RWPE2 (cell line): Measurements from ENCODE around the gene CACTIN.
A peak's percentile ranks its signal among the peaks of the same experiment; 100 is the strongest.
"Not testable (repeated sequence)": the region's sequence is repeated elsewhere in the genome, so short reads cannot be mapped to it uniquely, and the experiment has no call there.

Experiments used
- ATAC-seq: fragments of 200-7000 bp; cut with Tn5 transposase; 3 replicates; pipeline ENCODE4 v1.9.1; 2021; ENCODE audit warnings: low read depth
- DNase-seq: peaks from one replicate; pipeline ENCODE4 v3.0.0-alpha.2; 2020; ENCODE audit warnings: low spot score
- H3K27ac ChIP-seq: fragments of 450-650 bp; 2 replicates; pipeline ENCODE4 v1.5.1; 2017; ENCODE audit warnings: mild to moderate bottlenecking; ENCODE audit not compliant: poor library complexity, severe bottlenecking
- H3K27me3 ChIP-seq: fragments of 250-450 bp; sonication (Bioruptor Pico); 2 replicates; pipeline ENCODE4 v1.5.1; 2021; ENCODE audit warnings: mild to moderate bottlenecking, moderate library complexity; ENCODE audit not compliant: insufficient read depth, poor library complexity, severe bottlenecking
- H3K36me3 ChIP-seq: fragments of 250-450 bp; sonication (Bioruptor Pico); 2 replicates; pipeline ENCODE4 v1.5.1; 2020; ENCODE audit warnings: low read depth, mild to moderate bottlenecking, moderate library complexity
- H3K4me1 ChIP-seq: fragments of 250-450 bp; sonication (Bioruptor Pico); 2 replicates; pipeline ENCODE4 v1.5.1; 2021; ENCODE audit warnings: mild to moderate bottlenecking, moderate library complexity; ENCODE audit not compliant: insufficient read depth, poor library complexity, severe bottlenecking
- H3K4me3 ChIP-seq: fragments of 250-450 bp; sonication (Bioruptor Pico); 2 replicates; pipeline ENCODE4 v1.5.1; 2021; ENCODE audit warnings: mild to moderate bottlenecking, moderate library complexity; ENCODE audit not compliant: severe bottlenecking
- H3K9me3 ChIP-seq: fragments of 250-450 bp; sonication (Bioruptor Pico); 2 replicates; pipeline ENCODE4 v1.5.1; 2021; ENCODE audit warnings: mild to moderate bottlenecking, moderate library complexity; ENCODE audit not compliant: severe bottlenecking
- CTCF ChIP-seq: fragments of 450-650 bp; IDR thresholded peaks from one replicate; pipeline ENCODE4 v1.5.1; 2017; ENCODE audit warnings: mild to moderate bottlenecking, moderate library complexity; ENCODE audit not compliant: poor library complexity, severe bottlenecking

CACTIN gene

GRCh38 chr19:3570606-3571011 lies 56.0 kb downstream of the CACTIN start:
- DNase-seq (no peak), ATAC-seq (no peak)
- H3K4me3 ChIP-seq: no peak overlapping the region
- H3K9me3 ChIP-seq: no peaks in the 10 kb centered on the region
- no peak for TF ChIP-seq CTCF
- H3K36me3 ChIP-seq: peaks cover 14% of the 10 kb centered on the region
- peaks cover 2% of the 10 kb centered on the region for H3K4me1 ChIP-seq
- H3K27ac ChIP-seq: no peak overlapping the region
- H3K27me3 ChIP-seq: no peaks in the 10 kb centered on the region

DNA sequence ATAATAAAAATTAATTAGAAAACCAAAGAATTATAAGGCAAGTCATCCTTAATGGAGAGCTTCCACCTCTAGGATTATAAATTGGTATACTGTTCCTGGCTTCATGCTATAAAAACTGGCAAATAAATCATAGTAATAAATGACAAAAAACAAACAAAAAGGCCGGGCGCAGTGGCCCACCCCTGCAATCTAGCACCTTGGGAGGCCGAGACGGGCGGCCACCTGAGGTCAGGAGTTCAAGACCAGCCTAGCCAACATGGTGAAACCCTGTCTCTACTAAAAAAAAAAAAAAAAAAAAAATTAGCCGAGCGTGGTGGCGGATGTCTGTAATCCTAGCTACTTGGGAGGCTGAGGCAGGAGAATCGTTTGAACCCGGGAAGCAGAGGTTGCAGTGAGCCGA lies 56.5 kb downstream of the CACTIN start:
- not testable (repeated sequence) for ATAC-seq, H3K36me3 ChIP-seq, DNase-seq, H3K4me3 ChIP-seq, H3K9me3 ChIP-seq, H3K27me3 ChIP-seq, H3K4me1 ChIP-seq, H3K27ac ChIP-seq

GRCh38 chr19:3565139-3565538 lies 61.5 kb downstream of the CACTIN start:
- Histone ChIP-seq H3K36me3 (no peaks in the 10 kb centered on the region), H3K4me3 (no peak overlapping the region), H3K27ac (no peak overlapping the region), H3K27me3 (no peaks in the 10 kb centered on the region), H3K9me3 (no peaks in the 10 kb centered on the region), H3K4me1 (peaks cover 8% of the 10 kb centered on the region)
- DNase-seq (no peak), ATAC-seq (0 out of 3 replicates have a peak, but pooled peaks have one; percentile 35)
- no peak for TF ChIP-seq CTCF

- Histone ChIP-seq H3K27me3 (no peaks in the 10 kb centered on the region), H3K4me1 (peaks cover 8% of the 10 kb centered on the region), H3K4me3 (no peak overlapping the region), H3K36me3 (no peaks in the 10 kb centered on the region), H3K9me3 (no peaks in the 10 kb centered on the region), H3K27ac (no peak overlapping the region)
- no peak for DNase-seq
- ATAC-seq: no peak
- no peak for TF ChIP-seq CTCF
These were observed 62.7 kb downstream of the CACTIN start for GRCh38 chr19:3563709-3564524.
